Bone marrow (tissue), 2 donors: ENCODE results near the gene SYT2.
"Not testable (repeated sequence)": the region's sequence is repeated elsewhere in the genome, so short reads cannot be mapped to it uniquely, and the experiment has no call there.

Experiments
- DNase-seq, 2 donors: peaks; one replicate each; lab custom pipeline; 2025; lab: John Stamatoyannopoulos, UW

SYT2 gene

DNA sequence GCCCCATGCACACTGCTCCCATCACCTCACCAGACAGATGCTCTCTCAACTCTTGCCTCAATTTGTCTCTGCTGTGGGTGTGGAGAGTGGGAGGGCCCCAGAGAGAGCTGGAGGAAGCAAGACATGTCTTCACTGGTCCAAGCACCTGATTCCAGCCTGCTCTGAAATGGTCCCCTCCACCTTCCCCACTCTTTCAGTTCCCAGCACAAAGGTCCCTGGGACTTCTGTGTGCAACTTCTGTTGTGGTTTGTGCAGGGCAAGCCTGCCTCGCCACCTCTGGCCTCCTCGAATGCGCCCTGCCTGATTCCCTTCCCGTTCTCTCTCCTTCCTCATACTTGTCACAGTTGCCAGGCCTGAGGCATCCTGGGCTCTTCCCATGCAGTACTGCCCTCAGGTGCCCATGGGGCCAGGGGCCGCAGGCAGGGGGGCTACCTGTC is 119.3 kb downstream of the SYT2 start:
- DNase-seq: no peak

DNA sequence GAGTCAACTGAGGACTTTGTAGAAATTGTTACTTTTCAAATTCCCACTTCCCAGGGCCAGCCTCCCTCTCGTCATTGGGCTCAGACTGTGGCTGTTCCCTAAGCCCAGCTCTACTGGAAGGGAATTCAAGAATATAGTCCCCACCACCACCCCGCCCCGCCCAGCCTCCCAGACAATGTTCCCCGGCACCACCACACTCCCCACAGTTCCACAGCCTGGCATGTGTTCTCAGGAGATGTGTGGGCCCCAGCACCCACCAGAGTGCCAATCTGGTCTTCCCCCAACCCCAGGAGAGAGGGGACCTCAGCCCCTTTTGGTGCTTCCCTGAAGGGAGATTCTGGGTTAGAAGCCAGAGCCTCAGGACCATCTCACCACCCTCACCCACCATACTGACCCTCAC is 120.1 kb downstream of the SYT2 start:
- DNase-seq: no peak

DNA sequence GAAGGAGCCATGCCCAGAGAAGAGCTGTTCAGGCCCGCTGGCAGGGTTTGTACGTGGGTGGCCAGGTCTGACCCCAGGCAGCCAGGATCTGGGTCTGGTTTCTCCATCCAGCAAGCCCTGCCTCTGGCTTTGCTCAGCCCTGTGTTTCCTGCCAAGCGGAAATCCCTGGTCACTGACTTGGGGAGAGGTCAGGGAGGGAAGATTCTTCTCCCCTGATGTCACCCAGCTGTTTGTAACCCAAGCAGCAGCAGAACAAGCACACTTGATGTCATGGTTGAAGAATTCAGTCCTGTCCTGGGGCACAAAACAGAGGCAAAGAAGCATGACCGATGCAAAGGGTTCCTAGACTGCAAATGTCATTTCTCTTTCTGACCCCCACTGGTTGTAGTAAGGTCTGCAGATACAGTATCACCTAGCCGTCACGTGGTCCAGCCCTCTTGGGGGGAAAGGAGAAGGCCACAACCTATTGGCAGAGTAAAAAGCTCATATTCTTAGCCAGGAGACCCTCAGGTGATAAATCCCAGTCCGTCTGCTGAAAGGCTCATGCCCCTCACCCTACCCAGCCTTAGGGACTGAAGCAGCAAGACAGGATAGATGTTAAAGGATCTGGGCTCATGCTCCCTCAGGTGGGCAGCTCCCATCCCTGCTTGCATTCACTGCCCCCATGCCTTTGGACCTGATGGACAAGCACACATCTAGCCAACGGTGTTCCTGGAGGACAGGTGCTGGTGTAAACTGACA is 120.9 kb downstream of the SYT2 start:
- no peak for DNase-seq

DNA sequence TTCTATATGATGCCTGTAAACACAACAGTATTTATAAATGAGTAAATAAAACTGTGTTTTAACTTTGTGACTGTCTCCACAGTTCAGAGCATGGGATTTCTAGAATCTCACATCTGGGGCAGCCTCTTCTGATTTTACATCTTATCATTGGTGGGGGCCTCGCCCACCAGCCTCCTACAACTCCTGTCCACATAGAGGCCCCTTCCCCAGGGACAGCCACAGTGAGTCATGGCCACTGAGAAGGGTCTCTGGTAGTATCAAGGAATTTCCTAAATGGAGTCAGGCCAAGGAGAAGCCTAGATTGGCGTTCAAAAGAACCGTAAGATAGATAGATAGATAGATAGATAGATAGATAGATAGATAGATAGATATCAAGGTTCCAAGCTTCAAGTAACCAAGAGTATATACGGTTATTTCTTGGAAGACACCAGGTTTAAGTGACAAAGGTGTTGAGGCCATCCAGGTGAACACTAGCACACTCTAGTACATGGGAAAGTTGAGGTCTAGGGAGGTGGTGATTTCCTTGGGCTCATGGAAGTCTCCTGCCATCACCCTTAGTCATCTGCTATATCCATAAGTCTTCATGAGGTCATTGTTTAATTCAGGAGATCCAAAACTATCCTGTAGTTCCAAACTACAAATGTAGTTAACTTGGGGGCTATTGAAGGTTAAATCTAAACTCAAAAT is 121.6 kb downstream of the SYT2 start:
- no peak for DNase-seq

DNA sequence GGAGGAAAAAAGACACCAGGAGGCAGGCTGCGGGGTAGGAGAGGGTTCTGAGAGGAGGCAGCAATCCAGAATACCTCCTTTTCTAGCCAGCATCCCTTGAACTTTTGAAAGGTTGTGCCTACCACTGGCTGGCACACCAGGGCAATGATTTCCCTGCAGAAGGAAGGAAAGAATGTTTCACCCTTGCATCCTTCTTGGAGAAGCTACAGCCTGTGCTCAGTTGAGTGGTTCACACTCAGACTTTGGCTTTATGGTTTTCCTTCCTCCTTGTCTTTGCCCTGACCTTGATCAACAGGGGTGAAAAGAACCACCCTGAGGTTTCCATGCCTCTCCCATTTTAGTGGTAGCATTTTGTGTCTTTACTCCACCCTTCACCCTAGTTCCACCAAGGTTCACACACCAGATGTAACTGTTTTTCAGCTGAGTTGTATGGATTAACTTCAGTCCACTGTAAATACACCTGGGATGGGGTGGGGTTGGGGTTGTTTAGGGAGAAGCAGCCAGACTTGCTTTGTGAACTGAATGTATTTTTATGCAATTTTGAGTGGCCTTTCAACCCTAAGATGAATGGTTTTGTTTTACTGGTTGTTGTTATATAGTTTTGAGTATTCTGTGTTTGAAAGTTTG is 122.3 kb downstream of the SYT2 start:
- DNase-seq: no peak

DNA sequence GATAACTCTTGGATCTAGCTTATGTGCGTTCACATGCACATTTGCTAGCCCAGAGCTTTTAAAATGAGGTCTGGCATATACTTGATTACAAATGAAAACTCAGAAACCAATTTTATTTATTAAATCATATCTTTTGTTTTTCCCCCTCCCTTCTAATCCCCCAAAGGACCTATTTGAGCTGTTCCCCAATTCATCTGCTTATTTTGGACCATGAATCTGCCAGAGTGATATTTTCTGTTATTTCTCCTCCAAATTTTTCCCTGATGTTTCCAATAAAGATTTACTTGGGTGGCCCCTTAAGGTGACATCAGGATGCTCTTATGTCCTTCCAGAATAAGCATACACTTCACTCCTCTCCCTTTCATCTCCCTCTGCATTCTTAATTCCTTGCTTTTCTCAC is 123.4 kb downstream of the SYT2 start:
- DNase-seq: no peak

DNA sequence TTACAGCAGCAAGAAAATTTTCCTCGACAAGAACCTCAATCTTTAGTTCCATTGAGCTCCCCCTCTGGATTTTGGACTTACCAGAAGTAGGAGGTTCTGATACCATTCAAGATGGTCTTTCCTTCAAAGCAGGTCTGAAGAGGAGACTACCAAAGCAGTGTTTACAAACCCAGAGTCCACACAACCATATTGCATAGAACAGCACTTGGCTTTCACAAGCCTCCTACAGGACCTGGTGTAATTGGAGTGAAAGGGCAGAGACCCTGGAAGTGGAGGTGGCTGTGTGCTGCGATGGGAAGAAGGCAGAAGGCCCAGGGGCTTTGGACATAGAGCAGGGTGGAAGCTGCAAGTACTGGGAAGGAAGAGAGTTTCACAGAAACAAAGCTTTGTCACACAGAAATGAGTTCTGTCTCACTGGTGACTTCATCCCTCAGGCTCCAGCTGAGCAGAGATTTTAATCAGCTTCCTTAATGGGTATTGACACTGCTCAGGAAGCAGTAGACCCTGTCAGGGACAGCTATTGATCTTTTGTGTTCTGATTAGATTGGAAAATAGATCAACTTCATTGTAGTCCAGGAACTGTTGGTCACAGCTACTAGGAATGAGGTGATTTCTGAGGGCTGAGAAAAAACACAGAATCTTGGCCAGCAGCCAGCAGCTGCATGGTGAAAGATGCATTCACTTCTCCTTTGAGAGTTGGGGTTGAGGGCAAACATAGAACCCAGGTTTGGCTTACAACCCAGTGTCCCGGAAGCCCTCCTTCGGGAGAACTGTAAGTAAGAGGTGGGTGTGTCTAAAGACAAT is 124.0 kb downstream of the SYT2 start:
- no peak for DNase-seq

DNA sequence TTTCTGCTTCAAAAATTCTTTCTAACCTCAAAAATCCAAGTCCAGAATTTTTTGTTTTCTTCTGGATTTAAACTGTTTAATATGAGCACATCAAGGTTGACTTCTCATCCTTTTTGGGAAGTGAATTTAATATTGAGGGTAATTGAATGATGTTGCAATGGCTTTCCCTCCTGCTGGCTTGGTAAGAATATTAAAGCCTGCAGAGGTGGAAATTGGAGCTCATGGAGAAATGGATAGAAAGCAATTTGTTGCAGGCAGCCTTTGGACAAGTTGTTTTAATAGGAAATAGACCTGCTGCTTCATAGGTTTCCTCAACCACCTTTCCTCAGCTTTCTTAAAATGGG is 124.7 kb downstream of the SYT2 start:
- no peak for DNase-seq

DNA sequence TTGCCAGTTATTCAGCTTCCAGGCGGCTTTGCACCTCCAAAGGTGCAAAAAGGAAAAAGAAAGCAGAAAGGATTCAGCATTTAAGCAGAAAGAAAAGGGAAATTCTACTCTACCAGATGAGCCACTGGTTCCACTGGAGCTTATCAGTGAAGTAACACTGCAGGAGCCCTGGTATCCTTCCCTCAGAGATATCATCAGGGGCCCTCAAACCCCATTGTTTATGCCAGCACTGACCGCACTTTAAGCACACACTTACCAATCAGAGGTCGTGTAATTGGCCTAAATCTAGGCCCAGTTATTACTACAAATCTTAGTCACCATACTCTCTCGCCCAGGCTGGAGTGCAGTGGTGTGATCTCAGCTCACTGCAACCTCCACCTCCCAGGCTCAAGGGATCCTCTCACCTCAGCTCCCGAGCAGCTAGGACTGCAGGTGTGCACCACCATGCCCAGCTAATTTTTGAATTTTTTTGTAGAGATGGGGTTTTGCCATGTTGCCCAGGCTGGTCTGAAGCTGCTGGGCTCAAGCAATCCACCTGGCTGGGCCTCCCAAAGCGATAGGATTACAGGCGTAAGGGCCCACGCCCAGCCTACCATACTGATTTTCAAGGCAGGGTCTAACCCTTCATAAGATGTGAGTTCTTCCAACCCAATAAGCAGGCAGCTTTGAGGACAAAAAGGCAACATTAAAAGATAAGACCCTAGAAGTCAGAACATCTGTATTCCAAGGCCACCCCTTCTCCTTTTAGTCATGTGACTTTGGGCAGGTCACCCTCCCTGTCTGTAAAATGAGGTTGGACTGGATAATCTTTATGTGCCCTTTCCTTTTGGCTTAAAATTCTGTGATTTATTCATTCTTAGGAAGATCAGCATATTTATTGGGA is 125.3 kb downstream of the SYT2 start:
- DNase-seq: no peak

DNA sequence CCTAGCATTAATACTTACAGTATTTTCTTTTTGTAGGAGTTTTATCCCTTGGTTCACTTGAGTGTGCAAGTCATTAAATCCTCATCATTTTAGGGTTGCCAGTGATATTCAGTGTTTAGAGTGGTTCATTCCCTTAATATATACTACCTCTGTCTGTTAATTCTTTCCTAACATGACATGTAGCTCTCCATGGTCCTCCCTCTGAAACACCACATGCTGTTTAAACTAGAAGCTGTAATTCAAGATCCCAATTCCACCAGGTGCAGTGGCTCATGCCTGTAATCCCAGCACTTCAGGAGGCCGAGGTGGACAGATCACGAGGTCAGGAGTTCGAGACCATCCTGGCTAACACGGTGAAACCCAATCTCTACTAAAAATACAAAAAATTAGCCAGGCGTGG is 127.9 kb downstream of the SYT2 start:
- not testable (repeated sequence) for DNase-seq

DNA sequence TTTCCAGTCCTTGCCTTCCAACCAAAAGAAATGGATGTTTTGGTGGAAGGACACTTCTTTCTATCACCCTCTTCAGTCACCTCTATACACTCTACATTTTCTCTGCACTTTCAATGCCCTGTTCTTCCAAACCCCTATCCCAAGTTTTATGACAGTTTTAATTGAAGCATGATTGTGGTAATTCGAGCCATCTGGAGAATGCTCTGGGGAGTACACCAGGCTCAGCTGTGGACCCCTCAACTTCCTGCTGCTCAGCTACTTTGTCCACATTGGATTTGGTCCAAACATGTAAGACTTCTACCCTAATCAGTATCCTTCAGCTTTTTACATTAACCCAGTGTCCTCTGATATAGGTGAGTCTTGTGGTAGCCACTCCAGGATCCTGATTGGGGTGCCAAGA is 129.6 kb downstream of the SYT2 start:
- DNase-seq: no peak

DNA sequence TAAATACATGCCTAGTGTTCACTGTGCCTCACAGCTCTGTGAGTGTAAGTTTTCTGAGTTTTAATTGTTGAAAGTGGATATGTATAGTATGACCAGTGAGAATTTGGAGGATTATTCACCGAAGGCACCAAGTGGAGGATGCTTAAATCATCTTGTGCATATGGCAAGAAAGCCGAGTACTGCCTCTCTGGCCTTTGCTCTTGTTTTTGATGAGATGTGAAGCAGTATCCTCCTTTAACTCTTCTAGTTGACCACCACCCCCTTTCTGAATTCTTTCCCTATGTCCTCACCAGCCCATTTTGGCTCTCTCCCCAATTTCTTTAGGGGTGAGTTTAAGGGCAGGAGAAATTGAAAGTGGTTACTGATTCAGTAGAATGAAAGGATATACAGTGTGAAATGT is 130.4 kb downstream of the SYT2 start:
- no peak for DNase-seq

DNA sequence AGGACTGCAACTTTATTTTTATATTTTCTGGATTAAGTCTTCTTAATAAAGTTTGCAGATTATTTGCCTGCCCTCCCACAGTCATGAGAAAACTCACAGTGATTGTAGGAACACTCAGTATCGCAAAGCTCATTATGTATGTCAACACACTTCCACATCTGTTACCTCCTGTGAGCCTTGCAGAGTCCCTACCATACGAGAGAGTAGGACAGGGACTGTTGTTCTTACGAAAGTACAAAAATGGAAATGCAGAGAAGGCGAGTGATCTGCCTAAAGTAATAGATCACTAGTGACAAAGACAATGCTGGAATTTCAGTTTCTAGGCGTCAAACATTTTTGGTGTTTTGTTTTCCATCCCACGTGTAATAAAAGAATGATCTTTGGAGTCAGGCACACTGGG is 131.7 kb downstream of the SYT2 start:
- no peak for DNase-seq

DNA sequence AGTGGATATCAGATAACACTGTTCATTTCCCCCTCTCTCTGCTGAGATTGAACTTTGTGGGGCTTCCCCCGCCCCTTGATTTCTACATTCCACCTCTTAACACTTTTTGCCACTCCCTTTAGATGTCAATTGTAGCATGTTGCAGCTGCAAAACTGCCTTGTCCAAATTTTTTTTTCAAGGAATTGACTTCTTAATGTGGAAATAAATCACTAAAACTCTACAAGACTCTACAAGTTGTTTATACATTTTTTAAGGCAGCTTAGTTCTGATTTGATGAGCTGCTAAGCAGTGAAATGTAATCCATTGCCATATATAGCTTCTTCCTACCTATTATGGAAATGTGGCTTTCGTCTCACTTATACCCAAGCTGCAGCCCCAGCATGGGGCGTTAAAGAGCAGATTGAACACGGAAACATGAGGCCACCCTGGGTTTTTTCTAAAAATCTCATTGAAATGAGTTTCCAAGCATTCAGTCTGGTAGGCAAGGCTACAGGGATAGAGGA is 132.2 kb downstream of the SYT2 start:
- DNase-seq: no peak

DNA sequence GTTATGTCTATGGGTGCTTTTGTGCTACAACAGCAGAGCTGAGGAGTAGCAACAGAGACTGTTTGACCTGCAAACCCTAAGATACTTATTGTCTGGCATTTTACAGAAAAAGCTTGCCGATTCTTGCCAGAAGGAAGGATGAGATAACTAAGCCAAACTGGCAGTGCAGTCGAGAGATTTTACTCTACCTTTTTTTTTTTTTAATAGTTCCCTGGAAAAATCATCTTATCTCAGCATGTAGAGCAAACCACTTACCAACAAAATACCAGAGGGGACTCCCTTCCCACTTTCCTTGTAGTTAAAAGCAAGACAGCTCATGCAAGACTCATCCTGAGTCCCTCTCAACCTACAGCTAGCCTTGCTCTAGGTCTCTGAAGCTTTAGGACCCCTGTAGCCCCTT is 132.9 kb downstream of the SYT2 start:
- DNase-seq: no peak

DNA sequence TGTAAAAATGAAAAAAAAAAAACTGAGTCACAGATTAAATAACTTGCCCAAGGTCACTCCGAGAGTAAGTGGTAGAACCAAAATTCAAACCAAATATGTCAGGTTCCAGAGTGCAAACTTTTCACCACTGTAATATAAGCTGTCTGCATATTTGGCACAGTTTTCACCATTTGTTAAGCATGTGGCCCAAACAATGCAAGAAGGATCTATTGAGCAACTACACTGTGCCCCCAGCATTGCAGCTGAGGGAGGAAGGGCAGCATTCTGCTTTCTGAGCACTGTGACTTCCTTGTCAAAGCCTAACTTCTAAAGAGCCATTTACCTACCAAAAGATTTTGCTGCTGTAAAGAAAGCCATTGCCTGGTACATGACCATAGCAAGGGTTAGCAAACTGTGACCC is 133.4 kb downstream of the SYT2 start:
- no peak for DNase-seq

DNA sequence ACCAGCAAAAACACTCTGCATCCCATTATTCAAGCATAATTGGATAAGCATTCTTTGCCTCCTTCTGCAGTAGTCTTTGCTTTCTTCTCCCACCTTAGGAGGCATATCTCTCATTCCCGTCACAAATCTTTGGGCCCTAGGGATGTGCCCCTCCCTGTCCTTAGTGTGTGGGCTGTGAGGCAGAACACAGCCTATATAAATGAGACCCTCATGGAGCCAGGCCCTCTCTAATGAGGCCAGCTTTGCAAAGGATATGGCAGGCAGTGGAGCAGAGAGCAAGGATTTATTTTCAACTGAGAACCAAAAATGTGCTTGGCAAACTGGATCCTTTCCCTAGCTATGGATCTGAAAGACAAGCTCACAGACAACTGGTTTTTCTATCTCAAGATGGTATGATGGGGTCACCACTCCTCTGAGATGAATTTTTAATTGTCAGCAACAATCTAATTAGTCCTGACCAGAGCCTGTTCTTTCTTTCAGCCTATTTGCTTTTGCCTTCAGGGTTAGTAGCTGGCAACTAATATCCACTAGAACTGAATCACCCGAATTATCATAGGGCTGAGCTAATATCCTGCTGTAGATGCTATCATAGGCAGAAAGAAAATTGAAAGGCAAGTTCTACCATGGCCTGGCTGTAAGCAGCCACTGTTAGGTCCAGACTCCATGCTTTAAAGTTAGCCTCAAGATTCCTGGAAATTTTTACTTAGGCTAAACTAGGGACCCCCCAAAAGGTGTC is 134.2 kb downstream of the SYT2 start:
- no peak for DNase-seq

DNA sequence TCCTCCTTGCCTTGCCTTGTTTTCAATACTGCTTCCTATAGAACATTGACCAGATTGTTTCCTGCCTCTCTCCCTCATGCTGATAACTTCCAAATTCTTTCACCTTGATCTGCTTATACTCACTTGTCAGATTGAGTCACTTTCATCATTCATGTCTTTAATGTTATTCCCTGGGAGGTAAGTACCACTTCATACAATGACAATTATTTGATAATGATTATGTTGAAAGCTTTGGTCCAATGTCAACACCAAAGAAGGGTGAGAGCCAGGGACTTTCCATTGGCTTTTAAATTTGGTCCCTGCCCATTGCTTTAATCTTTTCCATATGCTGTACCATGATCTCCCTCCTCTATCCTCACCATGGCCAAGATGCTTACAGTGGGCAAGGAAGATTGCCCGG is 137.4 kb downstream of the SYT2 start:
- DNase-seq: no peak

DNA sequence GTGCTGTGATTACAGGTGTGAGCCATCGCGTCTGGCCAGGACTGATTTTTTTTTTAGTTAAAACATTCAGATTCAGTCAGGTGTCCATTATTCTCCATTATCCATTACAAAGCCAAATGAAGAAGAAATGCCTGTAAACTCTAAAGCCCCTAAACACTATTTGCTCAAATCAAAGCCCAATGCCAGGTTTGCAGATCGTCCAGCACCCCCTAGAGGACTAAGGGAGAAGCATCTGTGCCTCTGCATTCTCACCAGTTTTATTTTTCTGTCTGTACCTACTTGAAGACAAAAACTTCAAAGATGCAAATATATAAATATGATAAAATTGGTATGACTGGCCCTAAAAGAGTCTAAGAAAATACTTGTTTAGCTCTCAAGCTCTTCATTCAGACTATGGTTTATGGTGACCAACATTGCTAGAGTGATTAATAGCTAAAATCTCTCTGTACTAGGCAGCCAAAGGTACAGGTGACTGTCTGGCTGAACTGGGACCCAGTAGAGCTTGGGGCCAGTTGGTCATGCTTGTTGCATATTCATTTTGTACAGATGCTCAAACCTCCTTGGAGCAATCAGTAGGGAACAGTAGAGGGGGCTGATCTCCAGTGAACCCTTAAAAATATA is 138.4 kb downstream of the SYT2 start:
- peak in 1 of 2 donors; percentile 14 for DNase-seq
